ENCODE results near the gene TRAF4. TPM values are rescaled to one million over a fixed set of nuclear protein-coding genes. Genes with fewer than 3 reads are reported as not detected.

TRAF4 gene
- total RNA-seq, 1 donor, result 47.0 TPM

DNA sequence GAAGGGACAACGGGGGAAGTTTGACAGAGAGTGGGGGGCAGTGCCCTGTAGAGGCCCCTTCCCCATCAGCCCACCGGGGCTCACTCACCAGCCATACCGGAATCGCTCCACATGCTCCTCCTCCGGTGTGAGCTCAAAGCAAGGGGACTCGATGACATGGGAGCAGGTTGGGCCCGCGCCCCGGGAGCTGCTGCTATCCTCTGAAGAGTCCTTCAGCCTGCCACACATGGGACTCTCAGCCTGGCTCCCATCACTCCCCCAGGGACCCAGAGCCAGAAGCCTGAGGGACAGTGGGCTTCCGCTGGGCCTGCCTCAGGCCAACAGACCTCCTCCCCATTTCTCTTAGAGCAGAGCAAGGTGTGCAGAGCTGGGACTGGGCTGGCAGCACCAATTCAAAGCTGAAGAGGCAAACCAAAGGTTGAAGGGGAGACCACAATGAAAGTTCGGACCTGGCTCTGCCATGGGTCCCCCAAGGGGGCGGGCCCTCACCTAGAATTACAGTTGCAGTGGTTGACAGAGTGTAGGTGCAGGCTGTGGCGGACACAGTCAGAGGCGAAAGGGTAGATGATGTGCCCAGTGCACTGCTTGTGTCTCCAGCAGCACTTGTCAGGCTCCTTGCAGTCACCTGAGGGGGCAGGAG lies 39.5 kb upstream of the TRAF4 start:
- no peaks in the 10 kb centered on the region for H3K27me3 ChIP-seq (ENCODE audit: insufficient read depth, low read length)
- H4K20me1 ChIP-seq (ENCODE audit: insufficient read depth, low read length), result no peaks in the 10 kb centered on the region
- no peak overlapping the region for H3K27ac ChIP-seq (ENCODE audit: low read depth, low read length)
- TF ChIP-seq CTCF (IDR thresholded peaks at IDR 0.05; ENCODE audit: extremely low read depth, low read depth, low read length), result no peak
- H3K4me3 ChIP-seq (ENCODE audit: insufficient read depth, low read length), result no peak overlapping the region
- peaks cover 43% of the 10 kb centered on the region for H3K36me3 ChIP-seq (ENCODE audit: insufficient read depth, low read length)
- H3K4me1 ChIP-seq (ENCODE audit: insufficient read depth, low read length), result no peaks in the 10 kb centered on the region
- H2AFZ ChIP-seq (ENCODE audit: low read length), result no peak overlapping the region
- H3K4me2 ChIP-seq (ENCODE audit: insufficient read depth, low read length), result no peak overlapping the region
- H3K79me2 ChIP-seq (ENCODE audit: insufficient read depth, low read length), result no peaks in the 10 kb centered on the region
- peak; percentile 54 for DNase-seq (ENCODE audit: insufficient read length, low spot score, missing footprints)
- H3K9me3 ChIP-seq (ENCODE audit: low read depth, low read length), result no peaks in the 10 kb centered on the region

GRCh38 chr17:28705074-28705659 lies 38.6 kb upstream of the TRAF4 start:
- H3K27me3 ChIP-seq (ENCODE audit: insufficient read depth, low read length), result no peaks in the 10 kb centered on the region
- H3K79me2 ChIP-seq (ENCODE audit: insufficient read depth, low read length), result peaks cover 3% of the 10 kb centered on the region
- H3K9me3 ChIP-seq (ENCODE audit: low read depth, low read length), result no peaks in the 10 kb centered on the region
- no peaks in the 10 kb centered on the region for H4K20me1 ChIP-seq (ENCODE audit: insufficient read depth, low read length)
- H3K36me3 ChIP-seq (ENCODE audit: insufficient read depth, low read length), result peaks cover 34% of the 10 kb centered on the region
- peak; percentile 69 for DNase-seq (ENCODE audit: insufficient read length, low spot score, missing footprints)
- H3K4me3 ChIP-seq (ENCODE audit: insufficient read depth, low read length), result no peak overlapping the region
- no peak overlapping the region for H3K4me2 ChIP-seq (ENCODE audit: insufficient read depth, low read length)
- no peak overlapping the region for H2AFZ ChIP-seq (ENCODE audit: low read length)
- no peak for TF ChIP-seq CTCF (IDR thresholded peaks at IDR 0.05; ENCODE audit: extremely low read depth, low read depth, low read length)
- no peak overlapping the region for H3K27ac ChIP-seq (ENCODE audit: low read depth, low read length)
- H3K4me1 ChIP-seq (ENCODE audit: insufficient read depth, low read length), result peaks cover 3% of the 10 kb centered on the region

- Histone ChIP-seq H3K27me3 (ENCODE audit: insufficient read depth, low read length) (no peaks in the 10 kb centered on the region), H3K4me1 (ENCODE audit: insufficient read depth, low read length) (peaks cover 8% of the 10 kb centered on the region), H3K36me3 (ENCODE audit: insufficient read depth, low read length) (peaks cover 28% of the 10 kb centered on the region), H3K9me3 (ENCODE audit: low read depth, low read length) (no peaks in the 10 kb centered on the region), H2AFZ (ENCODE audit: low read length) (no peak overlapping the region), H3K27ac (ENCODE audit: low read depth, low read length) (no peak overlapping the region), H3K4me3 (ENCODE audit: insufficient read depth, low read length) (no peak overlapping the region), H3K79me2 (ENCODE audit: insufficient read depth, low read length) (peaks cover 3% of the 10 kb centered on the region), H4K20me1 (ENCODE audit: insufficient read depth, low read length) (no peaks in the 10 kb centered on the region), H3K4me2 (ENCODE audit: insufficient read depth, low read length) (no peak overlapping the region)
- no peak for TF ChIP-seq CTCF (IDR thresholded peaks at IDR 0.05; ENCODE audit: extremely low read depth, low read depth, low read length)
- DNase-seq (ENCODE audit: insufficient read length, low spot score, missing footprints), result peak; percentile 72
Observed at GRCh38 chr17:28705728-28706334, 38.0 kb upstream of the TRAF4 start.
